ENCODE data around the gene AOX1.
"Not testable (repeated sequence)": the region's sequence is repeated elsewhere in the genome, so short reads cannot be mapped to it uniquely, and the experiment has no call there.

- TF ChIP-seq BHLHE40 (IDR thresholded peaks at IDR 0.05; ENCODE audit: low read depth, low read length); CTCF (IDR thresholded peaks at IDR 0.05); CEBPB (IDR thresholded peaks at IDR 0.05); MAX (IDR thresholded peaks at IDR 0.05); MAFK (IDR thresholded peaks at IDR 0.05; ENCODE audit: partially characterized antibody); EHMT2 (IDR thresholded peaks at IDR 0.05; ENCODE audit: low read depth); NFE2L2 (conservative IDR thresholded peaks at IDR 0.05; ENCODE audit: low read length): not testable (repeated sequence)
Measured at GRCh38 chr2:200648518-200649281, 62.9 kb downstream of the AOX1 start.
